ENCODE measurements around the gene TSPAN12.

Gene TSPAN12

DNA sequence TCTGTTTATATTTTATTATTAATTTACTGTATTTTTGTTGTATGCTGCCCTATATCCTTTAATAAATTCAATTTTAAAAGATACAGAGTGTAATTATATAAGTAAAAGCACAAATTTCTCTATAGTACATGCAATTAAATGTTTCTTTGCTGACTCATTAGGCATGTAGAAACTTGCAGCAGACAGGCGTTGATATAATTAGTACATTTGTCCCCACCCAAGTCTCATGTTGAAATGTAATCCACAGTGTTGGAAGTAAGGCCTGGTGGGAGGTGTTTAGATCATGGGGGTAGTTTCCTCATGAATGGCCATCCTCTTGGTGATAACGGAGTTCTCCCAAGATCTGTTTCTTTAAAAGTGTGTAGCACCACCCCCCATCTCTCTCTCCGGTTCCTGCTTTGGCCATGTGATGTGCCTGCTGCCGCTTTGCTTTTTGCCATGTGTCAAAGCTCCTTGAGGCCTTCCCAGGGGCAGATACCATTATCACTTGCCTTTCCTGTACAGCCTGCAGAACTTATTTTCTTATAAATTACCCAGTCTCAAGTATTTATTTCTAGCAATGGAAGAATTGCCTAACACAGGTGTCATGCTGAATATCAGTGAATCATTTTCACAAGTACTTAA lies 63.7 kb downstream of the TSPAN12 start:
- Histone ChIP-seq H3K36me3 (ENCODE audit: control insufficient read depth in 2 of 2, insufficient read depth in 1 of 2, low read length in 2 of 2) (no peaks in the 10 kb centered on the region), H3K27ac (ENCODE audit: extremely low read depth, low read depth, low read length) (no peak overlapping the region), H3K4me3 (ENCODE audit: low read depth, low read length) (no peak overlapping the region), H3K4me1 (ENCODE audit: control insufficient read depth, insufficient read depth, low read length) (no peaks in the 10 kb centered on the region), H3K9me3 (ENCODE audit: control insufficient read depth, insufficient read depth, low read depth, low read length) (no peaks in the 10 kb centered on the region)
- ChIA-PET POLR2A (no interaction called here), CTCF (interaction anchor here (0.7 to 3.9 kb wide), 4 partner anchors 9 to 114 kb away, joined by 3 to 45 read pairs (median 12); no protein-coding TSS in a partner anchor)
- 0 out of 2 replicates have a peak, but pooled peaks have one; percentile 17 for TF ChIP-seq GLIS2 (tag by site-specific recombination; IDR thresholded peaks at IDR 0.05)
- TF ChIP-seq, protein P1, sequence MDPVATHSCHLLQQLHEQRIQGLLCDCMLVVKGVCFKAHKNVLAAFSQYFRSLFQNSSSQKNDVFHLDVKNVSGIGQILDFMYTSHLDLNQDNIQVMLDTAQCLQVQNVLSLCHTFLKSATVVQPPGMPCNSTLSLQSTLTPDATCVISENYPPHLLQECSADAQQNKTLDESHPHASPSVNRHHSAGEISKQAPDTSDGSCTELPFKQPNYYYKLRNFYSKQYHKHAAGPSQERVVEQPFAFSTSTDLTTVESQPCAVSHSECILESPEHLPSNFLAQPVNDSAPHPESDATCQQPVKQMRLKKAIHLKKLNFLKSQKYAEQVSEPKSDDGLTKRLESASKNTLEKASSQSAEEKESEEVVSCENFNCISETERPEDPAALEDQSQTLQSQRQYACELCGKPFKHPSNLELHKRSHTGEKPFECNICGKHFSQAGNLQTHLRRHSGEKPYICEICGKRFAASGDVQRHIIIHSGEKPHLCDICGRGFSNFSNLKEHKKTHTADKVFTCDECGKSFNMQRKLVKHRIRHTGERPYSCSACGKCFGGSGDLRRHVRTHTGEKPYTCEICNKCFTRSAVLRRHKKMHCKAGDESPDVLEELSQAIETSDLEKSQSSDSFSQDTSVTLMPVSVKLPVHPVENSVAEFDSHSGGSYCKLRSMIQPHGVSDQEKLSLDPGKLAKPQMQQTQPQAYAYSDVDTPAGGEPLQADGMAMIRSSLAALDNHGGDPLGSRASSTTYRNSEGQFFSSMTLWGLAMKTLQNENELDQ (tag by site-specific recombination; IDR thresholded peaks at IDR 0.05; ENCODE audit: low read depth) = no peak
- TF ChIP-seq, protein P2, sequence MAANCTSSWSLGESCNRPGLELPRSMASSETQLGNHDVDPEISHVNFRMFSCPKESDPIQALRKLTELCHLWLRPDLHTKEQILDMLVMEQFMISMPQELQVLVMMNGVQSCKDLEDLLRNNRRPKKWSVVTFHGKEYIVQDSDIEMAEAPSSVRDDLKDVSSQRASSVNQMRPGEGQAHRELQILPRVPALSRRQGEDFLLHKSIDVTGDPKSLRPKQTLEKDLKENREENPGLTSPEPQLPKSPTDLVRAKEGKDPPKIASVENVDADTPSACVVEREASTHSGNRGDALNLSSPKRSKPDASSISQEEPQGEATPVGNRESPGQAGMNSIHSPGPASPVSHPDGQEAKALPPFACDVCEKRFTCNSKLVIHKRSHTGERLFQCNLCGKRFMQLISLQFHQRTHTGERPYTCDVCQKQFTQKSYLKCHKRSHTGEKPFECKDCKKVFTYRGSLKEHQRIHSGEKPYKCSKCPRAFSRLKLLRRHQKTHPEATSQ (tag by site-specific recombination; IDR thresholded peaks at IDR 0.05) = no peak
- TF ChIP-seq ZNF366 (tag by site-specific recombination; conservative IDR thresholded peaks at IDR 0.05) = peak; percentile 69
- peak; percentile 62; the same call in 1 of the 2 replicates for TF ChIP-seq SP7 (tag by site-specific recombination; IDR thresholded peaks at IDR 0.05)
- TF ChIP-seq, protein P3, sequence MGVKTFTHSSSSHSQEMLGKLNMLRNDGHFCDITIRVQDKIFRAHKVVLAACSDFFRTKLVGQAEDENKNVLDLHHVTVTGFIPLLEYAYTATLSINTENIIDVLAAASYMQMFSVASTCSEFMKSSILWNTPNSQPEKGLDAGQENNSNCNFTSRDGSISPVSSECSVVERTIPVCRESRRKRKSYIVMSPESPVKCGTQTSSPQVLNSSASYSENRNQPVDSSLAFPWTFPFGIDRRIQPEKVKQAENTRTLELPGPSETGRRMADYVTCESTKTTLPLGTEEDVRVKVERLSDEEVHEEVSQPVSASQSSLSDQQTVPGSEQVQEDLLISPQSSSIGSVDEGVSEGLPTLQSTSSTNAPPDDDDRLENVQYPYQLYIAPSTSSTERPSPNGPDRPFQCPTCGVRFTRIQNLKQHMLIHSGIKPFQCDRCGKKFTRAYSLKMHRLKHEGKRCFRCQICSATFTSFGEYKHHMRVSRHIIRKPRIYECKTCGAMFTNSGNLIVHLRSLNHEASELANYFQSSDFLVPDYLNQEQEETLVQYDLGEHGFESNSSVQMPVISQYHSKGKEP (tag by site-specific recombination; IDR thresholded peaks at IDR 0.05) = 0 out of 2 replicates have a peak, but pooled peaks have one; percentile 29
- 0 out of 2 replicates have a peak, but pooled peaks have one; percentile 8 for TF ChIP-seq GLIS1 (tag by site-specific recombination; IDR thresholded peaks at IDR 0.05)
- TF ChIP-seq ZBTB17 (tag by site-specific recombination; IDR thresholded peaks at IDR 0.05) = 0 out of 2 replicates have a peak, but pooled peaks have one; percentile 23
- TF ChIP-seq SETDB1 (IDR thresholded peaks at IDR 0.05; ENCODE audit: insufficient read length, low read length) = peak; percentile 45
- 0 out of 2 replicates have a peak, but pooled peaks have one; percentile 7 for TF ChIP-seq WT1 (tag by site-specific recombination; IDR thresholded peaks at IDR 0.05)
- TF ChIP-seq, protein P4, sequence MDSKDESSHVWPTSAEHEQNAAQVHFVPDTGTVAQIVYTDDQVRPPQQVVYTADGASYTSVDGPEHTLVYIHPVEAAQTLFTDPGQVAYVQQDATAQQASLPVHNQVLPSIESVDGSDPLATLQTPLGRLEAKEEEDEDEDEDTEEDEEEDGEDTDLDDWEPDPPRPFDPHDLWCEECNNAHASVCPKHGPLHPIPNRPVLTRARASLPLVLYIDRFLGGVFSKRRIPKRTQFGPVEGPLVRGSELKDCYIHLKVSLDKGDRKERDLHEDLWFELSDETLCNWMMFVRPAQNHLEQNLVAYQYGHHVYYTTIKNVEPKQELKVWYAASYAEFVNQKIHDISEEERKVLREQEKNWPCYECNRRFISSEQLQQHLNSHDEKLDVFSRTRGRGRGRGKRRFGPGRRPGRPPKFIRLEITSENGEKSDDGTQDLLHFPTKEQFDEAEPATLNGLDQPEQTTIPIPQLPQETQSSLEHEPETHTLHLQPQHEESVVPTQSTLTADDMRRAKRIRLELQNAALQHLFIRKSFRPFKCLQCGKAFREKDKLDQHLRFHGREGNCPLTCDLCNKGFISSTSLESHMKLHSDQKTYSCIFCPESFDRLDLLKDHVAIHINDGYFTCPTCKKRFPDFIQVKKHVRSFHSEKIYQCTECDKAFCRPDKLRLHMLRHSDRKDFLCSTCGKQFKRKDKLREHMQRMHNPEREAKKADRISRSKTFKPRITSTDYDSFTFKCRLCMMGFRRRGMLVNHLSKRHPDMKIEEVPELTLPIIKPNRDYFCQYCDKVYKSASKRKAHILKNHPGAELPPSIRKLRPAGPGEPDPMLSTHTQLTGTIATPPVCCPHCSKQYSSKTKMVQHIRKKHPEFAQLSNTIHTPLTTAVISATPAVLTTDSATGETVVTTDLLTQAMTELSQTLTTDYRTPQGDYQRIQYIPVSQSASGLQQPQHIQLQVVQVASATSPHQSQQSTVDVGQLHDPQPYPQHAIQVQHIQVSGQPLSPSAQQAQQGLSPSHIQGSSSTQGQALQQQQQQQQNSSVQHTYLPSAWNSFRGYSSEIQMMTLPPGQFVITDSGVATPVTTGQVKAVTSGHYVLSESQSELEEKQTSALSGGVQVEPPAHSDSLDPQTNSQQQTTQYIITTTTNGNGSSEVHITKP (tag by site-specific recombination; IDR thresholded peaks at IDR 0.05) = 0 out of 2 replicates have a peak, but pooled peaks have one; percentile 12
- TF ChIP-seq ZNF777 (tag by site-specific recombination; IDR thresholded peaks at IDR 0.05; ENCODE audit: borderline replicate concordance) = no peak
- TF ChIP-seq SP3 (tag by site-specific recombination; IDR thresholded peaks at IDR 0.05) = 0 out of 2 replicates have a peak, but pooled peaks have one; percentile 10
- TF ChIP-seq, protein P5, sequence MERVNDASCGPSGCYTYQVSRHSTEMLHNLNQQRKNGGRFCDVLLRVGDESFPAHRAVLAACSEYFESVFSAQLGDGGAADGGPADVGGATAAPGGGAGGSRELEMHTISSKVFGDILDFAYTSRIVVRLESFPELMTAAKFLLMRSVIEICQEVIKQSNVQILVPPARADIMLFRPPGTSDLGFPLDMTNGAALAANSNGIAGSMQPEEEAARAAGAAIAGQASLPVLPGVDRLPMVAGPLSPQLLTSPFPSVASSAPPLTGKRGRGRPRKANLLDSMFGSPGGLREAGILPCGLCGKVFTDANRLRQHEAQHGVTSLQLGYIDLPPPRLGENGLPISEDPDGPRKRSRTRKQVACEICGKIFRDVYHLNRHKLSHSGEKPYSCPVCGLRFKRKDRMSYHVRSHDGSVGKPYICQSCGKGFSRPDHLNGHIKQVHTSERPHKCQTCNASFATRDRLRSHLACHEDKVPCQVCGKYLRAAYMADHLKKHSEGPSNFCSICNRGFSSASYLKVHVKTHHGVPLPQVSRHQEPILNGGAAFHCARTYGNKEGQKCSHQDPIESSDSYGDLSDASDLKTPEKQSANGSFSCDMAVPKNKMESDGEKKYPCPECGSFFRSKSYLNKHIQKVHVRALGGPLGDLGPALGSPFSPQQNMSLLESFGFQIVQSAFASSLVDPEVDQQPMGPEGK (tag by site-specific recombination; IDR thresholded peaks at IDR 0.05) = 0 out of 2 replicates have a peak, but pooled peaks have one; percentile 41
- no peak for TF ChIP-seq BCL11A (tag by site-specific recombination; IDR thresholded peaks at IDR 0.05; ENCODE audit: low read depth)

Measured in HEK293 (cell line).